ENCODE results near the gene OTUB2.
A peak's percentile ranks its signal among the peaks of the same experiment; 100 is the strongest.

Gene OTUB2

GRCh38 chr14:94034886-94035285, 8.7 kb downstream of the OTUB2 start:
- TF ChIP-seq TAF1 (IDR thresholded peaks at IDR 0.05; ENCODE audit: low read depth, low read length): no peak
- TF ChIP-seq POLR2A (IDR thresholded peaks at IDR 0.05; ENCODE audit: low read depth, low read length): no peak
- no peak for TF ChIP-seq POLR2AphosphoS5 (IDR thresholded peaks at IDR 0.05; ENCODE audit: low read depth, low read length)
- no peak for TF ChIP-seq SPI1 (IDR thresholded peaks at IDR 0.05; ENCODE audit: low read depth, low read length)
- TF ChIP-seq PAX5 (IDR thresholded peaks at IDR 0.05; ENCODE audit: insufficient read depth, low read length, severe bottlenecking): no peak
- no peak for TF ChIP-seq POU2F2 (IDR thresholded peaks at IDR 0.05; ENCODE audit: low read depth, low read length)
- DNase-seq (ENCODE audit: insufficient read length, low spot score) (no peak), FAIRE-seq (no peak)

GRCh38 chr14:94036313-94037167, 10.4 kb downstream of the OTUB2 start:
- FAIRE-seq: peak; percentile 83
- TF ChIP-seq POLR2AphosphoS5 (IDR thresholded peaks at IDR 0.05; ENCODE audit: low read depth, low read length): no peak
- TF ChIP-seq PAX5 (IDR thresholded peaks at IDR 0.05; ENCODE audit: insufficient read depth, low read length, severe bottlenecking): no peak
- TF ChIP-seq TAF1 (IDR thresholded peaks at IDR 0.05; ENCODE audit: low read depth, low read length): no peak
- no peak for TF ChIP-seq SPI1 (IDR thresholded peaks at IDR 0.05; ENCODE audit: low read depth, low read length)
- TF ChIP-seq POLR2A (IDR thresholded peaks at IDR 0.05; ENCODE audit: low read depth, low read length): no peak
- DNase-seq (ENCODE audit: insufficient read length, low spot score): peak; percentile 78

GRCh38 chr14:94037954-94038353, 11.8 kb downstream of the OTUB2 start:
- FAIRE-seq (no peak), DNase-seq (ENCODE audit: insufficient read length, low spot score) (no peak)
- TF ChIP-seq POLR2A (IDR thresholded peaks at IDR 0.05; ENCODE audit: low read depth, low read length) (no peak), POU2F2 (IDR thresholded peaks at IDR 0.05; ENCODE audit: low read depth, low read length) (no peak), SPI1 (IDR thresholded peaks at IDR 0.05; ENCODE audit: low read depth, low read length) (no peak)

- DNase-seq (ENCODE audit: insufficient read length, low spot score) (no peak), FAIRE-seq (no peak)
- TF ChIP-seq POLR2AphosphoS5 (IDR thresholded peaks at IDR 0.05; ENCODE audit: low read depth, low read length) (no peak), POLR2A (IDR thresholded peaks at IDR 0.05; ENCODE audit: low read depth, low read length) (no peak), SPI1 (IDR thresholded peaks at IDR 0.05; ENCODE audit: low read depth, low read length) (no peak)
These were observed 12.4 kb downstream of the OTUB2 start for GRCh38 chr14:94038510-94038909.

- DNase-seq (ENCODE audit: insufficient read length, low spot score): no peak
- no peak for FAIRE-seq
- TF ChIP-seq SPI1 (IDR thresholded peaks at IDR 0.05; ENCODE audit: low read depth, low read length) (no peak), POLR2AphosphoS5 (IDR thresholded peaks at IDR 0.05; ENCODE audit: low read depth, low read length) (no peak), TAF1 (IDR thresholded peaks at IDR 0.05; ENCODE audit: low read depth, low read length) (no peak), PAX5 (IDR thresholded peaks at IDR 0.05; ENCODE audit: insufficient read depth, low read length, severe bottlenecking) (no peak), POLR2A (IDR thresholded peaks at IDR 0.05; ENCODE audit: low read depth, low read length) (no peak), POU2F2 (IDR thresholded peaks at IDR 0.05; ENCODE audit: low read depth, low read length) (no peak)
These were observed 12.9 kb downstream of the OTUB2 start for GRCh38 chr14:94038921-94039629.

GRCh38 chr14:94040247-94040646, 14.1 kb downstream of the OTUB2 start:
- no peak for TF ChIP-seq POLR2AphosphoS5 (IDR thresholded peaks at IDR 0.05; ENCODE audit: low read depth, low read length)
- TF ChIP-seq PAX5 (IDR thresholded peaks at IDR 0.05; ENCODE audit: insufficient read depth, low read length, severe bottlenecking): no peak
- no peak for TF ChIP-seq SPI1 (IDR thresholded peaks at IDR 0.05; ENCODE audit: low read depth, low read length)
- no peak for TF ChIP-seq POU2F2 (IDR thresholded peaks at IDR 0.05; ENCODE audit: low read depth, low read length)
- TF ChIP-seq POLR2A (IDR thresholded peaks at IDR 0.05; ENCODE audit: low read depth, low read length): no peak
- TF ChIP-seq TAF1 (IDR thresholded peaks at IDR 0.05; ENCODE audit: low read depth, low read length): no peak
- FAIRE-seq: no peak
- DNase-seq (ENCODE audit: insufficient read length, low spot score): no peak

- no peak for DNase-seq (ENCODE audit: insufficient read length, low spot score)
- TF ChIP-seq TAF1 (IDR thresholded peaks at IDR 0.05; ENCODE audit: low read depth, low read length) (no peak), POLR2AphosphoS5 (IDR thresholded peaks at IDR 0.05; ENCODE audit: low read depth, low read length) (no peak), SPI1 (IDR thresholded peaks at IDR 0.05; ENCODE audit: low read depth, low read length) (no peak)
These were observed 14.7 kb downstream of the OTUB2 start for GRCh38 chr14:94040796-94041195.

GRCh38 chr14:94041551-94042346, 15.6 kb downstream of the OTUB2 start:
- DNase-seq (ENCODE audit: insufficient read length, low spot score) (no peak), FAIRE-seq (peak; percentile 61)
- TF ChIP-seq TAF1 (IDR thresholded peaks at IDR 0.05; ENCODE audit: low read depth, low read length) (no peak), SPI1 (IDR thresholded peaks at IDR 0.05; ENCODE audit: low read depth, low read length) (no peak), POU2F2 (IDR thresholded peaks at IDR 0.05; ENCODE audit: low read depth, low read length) (no peak), POLR2A (IDR thresholded peaks at IDR 0.05; ENCODE audit: low read depth, low read length) (no peak), PAX5 (IDR thresholded peaks at IDR 0.05; ENCODE audit: insufficient read depth, low read length, severe bottlenecking) (no peak), POLR2AphosphoS5 (IDR thresholded peaks at IDR 0.05; ENCODE audit: low read depth, low read length) (no peak)

More at GRCh38 chr14:94040796-94041195, 14.7 kb downstream of the OTUB2 start:
- no peak for FAIRE-seq

- DNase-seq (ENCODE audit: insufficient read length, low spot score): no peak
- no peak for FAIRE-seq
- TF ChIP-seq POLR2AphosphoS5 (IDR thresholded peaks at IDR 0.05; ENCODE audit: low read depth, low read length) (no peak), SPI1 (IDR thresholded peaks at IDR 0.05; ENCODE audit: low read depth, low read length) (no peak), POU2F2 (IDR thresholded peaks at IDR 0.05; ENCODE audit: low read depth, low read length) (no peak), TAF1 (IDR thresholded peaks at IDR 0.05; ENCODE audit: low read depth, low read length) (no peak), PAX5 (IDR thresholded peaks at IDR 0.05; ENCODE audit: insufficient read depth, low read length, severe bottlenecking) (no peak), POLR2A (IDR thresholded peaks at IDR 0.05; ENCODE audit: low read depth, low read length) (no peak)
These were observed 16.4 kb downstream of the OTUB2 start for GRCh38 chr14:94042433-94043091.
